Stimulated activated CD8-positive, alpha-beta memory T cell treated with anti-CD3 and anti-CD28 coated beads, Interleukin-12 subunit alpha, Interleukin-12 subunit beta, amount 100 ng/mL, for 24 hours (primary cell): ENCODE measurements around the gene PRKG2.

ENCODE experiments used
- DNase-seq: peaks from one replicate; pipeline ENCODE4 v3.0.0-alpha.2; 2020; ENCODE audit errors: extremely low read depth

The PRKG2 gene

DNA sequence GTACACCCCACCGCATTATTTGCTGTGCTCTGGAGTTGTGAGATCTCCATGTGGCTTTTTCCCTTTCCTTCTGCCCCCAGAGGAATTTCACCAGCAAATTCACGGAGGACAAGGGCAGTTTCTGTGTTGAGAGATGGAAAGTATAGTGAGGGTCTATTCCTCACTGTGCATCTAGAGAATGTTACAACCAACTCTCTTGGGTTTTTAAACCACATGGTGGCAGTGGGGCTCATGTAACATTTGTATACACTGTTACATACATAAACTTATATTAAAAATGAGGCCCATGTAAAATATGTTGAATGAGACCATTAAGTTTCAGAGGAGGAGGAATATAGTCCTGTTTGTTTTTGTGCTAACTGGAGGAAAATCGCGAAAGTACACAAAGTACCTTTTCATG lies 909 bp upstream of the PRKG2 start:
- no peak for DNase-seq

DNA sequence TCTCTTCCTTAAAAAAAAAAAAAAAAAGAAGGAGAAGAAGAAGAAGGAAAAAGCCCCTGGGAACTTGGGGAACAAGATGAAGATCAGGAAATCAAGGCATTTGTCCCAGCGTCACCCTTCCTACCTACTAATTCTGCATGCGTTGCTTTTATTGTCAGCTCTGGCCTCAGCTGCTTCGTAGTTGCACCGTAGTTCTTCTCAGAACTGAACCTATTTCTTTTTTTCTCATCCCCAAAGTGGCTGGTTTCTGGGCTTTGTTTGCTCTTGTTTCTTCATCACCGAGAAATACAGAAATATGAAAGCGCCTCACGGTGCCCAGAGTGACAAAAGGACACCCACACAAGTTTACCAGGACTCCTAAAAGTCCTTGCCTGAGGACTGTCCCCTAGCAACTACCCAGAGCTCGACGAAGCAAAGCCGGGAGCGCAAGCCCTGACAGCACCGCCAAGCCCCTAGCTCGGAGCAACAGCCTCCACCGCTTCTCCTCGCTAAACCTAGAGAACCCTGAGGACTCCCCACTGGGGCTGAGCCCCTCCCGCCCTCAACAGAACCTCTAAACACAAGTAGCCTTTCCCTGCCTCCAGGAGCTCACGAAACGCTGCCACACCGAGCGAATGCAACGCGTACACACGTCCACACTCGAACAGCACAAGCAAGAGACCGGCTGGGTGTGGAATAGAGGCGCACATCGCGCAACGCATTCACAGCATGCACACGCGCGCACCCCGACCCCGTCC lies 710 bp downstream of the PRKG2 start:
- no peak for DNase-seq

DNA sequence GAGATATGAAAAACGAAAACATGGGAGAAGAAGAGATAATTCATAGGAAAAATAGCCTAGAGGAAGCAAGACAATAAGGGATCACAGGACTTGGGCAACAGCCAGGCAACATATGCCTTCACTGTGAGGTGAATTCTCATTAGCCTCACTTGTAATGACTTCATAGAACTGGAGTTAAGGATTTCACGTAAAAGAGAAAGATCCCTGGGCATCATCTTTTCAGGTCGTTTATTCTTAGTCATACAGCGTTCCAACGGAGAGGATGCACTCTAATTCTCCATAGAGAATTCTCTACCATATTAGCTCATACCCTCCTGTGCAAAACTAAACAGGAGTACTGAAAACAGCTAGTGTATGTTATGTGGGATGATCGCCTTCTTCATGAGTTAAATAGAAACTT lies 1.4 kb downstream of the PRKG2 start:
- DNase-seq = no peak

DNA sequence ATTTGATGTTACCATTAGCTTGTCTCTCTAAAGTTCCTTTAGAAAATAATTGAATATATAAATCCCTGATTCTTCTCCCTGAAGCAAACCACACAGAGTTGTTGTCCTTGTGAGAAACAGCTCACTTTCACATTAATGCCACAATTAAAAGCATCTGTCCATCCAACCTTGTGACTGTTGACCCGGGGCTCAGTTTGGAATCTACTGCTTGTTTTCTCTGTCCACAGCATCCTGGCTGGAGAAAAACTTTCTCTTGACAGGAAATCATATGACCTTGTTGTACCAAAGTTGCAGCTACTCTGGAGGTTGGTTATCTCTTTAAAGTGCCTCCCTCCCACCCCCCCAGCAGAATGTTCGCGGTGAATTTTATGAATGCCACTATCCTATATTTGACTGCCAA lies 3.1 kb downstream of the PRKG2 start:
- no peak for DNase-seq

DNA sequence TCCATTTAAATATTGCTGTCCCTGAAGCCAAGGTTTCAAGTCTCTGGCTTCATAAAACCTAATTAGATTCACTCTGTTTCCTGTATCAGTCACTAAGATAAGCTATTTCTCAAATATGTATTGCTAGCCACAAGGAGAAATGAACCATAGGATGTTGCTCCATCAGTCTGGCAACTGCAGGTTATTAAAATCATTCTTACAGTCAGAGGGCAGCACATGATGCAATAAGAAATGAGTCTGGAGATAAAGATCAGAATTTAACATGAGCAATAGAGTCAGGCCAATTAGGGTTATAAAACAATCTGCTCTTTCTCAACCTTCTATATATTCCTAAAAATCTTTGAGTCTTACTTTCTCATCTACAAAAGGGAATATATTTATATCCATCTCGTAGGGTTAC lies 7.2 kb downstream of the PRKG2 start:
- DNase-seq = no peak

DNA sequence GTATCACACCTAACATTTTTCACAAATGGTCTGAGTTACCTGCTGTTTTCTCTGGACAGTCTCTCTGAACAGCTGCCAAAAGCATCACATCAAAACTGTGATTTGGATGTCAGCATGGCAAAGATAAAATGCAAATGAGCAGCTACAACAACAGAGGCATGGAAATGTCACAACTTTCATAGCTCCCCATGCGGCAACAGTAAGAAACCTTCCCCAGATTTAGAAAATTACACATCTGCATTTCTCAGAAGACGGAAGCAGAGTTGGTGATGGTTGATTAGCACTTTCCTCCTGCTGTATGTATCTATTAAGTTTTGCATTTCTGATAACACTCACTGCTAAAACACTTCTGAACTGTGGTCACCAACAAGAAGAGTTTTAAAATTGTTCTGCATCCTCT lies 9.7 kb downstream of the PRKG2 start:
- DNase-seq = no peak

DNA sequence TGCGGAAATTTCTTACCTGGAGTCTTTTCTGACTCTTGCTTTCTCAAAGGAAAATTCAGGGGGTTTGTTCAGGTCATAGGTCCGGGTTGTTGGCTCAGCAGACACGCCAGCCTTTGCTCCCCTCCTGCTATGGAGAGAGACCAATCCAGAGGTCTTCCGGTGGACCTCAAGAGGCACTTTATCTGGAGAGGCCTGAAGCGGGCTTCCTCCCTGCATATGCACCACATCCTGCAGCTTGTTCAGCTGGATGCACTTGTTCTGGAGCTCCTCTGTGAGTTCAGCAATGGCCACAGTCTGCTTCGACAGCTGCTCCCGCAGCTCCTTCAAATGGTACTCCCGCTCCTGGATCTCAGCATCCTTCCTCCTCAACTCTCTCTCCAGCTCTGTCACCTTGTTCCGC lies 10.5 kb downstream of the PRKG2 start:
- DNase-seq = no peak

DNA sequence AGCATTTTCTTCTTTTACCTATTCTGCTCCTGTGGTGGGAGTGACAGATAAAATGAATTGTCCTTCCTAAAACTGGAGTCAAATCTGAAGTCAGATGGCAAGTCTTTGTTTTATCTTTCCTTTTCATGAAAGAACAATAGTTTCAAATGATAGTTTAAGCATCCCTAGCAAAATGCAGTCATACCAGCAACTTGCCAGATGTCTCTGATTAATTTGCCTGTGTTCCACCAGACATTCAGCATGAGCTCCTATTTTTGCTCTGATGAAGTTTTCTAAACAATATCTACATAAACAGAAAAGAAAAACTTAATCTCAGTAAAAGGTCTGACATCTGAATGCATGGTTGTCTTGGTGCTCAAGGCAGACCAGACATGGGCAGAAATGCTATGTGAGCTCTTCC lies 15.2 kb downstream of the PRKG2 start:
- DNase-seq = no peak

DNA sequence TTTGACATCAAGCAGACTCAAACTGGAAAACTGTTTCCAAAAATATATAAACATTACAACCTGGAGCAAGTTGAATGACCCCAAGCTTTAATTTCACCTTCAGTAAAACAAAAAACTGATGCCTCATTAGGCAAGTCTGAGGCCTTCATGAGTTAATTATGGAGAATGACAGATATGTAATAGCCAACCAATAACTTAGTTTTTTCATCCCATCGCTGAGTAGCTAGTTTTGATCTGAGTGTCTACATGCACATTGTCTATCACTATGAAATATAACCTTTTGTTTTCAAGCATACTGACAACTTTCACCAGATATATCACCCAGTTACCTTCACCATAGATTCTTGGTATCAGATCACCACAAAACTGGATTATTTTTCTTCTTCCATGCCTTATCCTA lies 16.4 kb downstream of the PRKG2 start:
- no peak for DNase-seq

DNA sequence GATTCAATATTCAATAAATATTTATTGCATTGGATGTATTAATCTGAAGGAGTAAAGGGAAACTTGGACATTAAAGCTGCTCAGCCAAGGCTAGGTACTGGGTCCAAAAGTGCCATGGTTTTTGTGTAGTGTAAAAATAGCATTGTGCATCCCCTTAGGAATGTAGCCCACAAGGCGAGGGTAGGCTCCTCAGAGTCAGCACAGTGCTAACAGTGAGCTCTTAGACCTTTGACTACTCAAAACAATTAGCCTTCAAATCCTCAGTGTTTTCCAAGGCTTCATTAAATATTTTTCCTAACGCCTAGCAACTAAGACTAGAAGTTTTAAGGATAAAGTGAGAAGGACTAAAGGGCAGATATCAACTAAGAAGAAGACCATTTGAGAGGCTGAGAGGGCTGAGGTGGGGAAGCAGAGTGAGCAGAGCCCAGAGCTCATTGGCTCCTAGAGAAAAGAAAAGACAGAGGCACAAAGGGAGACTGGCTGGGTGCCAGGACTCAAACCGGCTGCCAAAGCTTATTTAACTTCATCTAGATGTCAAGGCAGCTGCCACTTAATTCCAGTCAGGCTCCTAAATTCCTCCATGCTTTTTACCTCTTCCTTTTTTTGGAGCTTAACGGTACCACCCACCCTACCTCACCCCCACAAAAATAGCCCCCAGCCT lies 17.0 kb downstream of the PRKG2 start:
- DNase-seq = no peak

DNA sequence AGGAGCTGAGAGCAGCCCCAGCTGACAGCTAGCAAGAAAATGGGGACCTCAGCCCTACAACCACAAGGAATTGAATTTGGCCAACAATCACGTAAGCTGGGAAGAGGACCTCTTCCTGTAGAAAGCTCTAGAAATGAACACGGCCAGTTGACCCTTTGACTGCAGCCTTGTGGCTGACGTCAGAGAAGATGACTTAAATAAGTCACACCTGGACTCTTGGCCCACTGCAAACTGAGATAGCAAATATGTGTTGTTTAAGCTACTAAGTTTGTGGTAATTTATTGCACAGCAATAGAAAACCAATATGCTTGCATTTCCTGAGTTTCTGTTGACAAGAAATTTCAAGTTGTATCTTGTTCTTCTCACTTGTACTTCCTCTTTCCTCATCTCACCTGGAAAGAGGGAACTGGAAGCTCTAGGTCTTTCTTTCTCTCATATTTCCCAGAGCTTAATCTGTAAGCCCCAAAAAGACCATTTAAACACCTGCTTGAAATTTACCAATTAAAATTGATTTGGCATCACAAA lies 18.8 kb downstream of the PRKG2 start:
- DNase-seq = no peak

DNA sequence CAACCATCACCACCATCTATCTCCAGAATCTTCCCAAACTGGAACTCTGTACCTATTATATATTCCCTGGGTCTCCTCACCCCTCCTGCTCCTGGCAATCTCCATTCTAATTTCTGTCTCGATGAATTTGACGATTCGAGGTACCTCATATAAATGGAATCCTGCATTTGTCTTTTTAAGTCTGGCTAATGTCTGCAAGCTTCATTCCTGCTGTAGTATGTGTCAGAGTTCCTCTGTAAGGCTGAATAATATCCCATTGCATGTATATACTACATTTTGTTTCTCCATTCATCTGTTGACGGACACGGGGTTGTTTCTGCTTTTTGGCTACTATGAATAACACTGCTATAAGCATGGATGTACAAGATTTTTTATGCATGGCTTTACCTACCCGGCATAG lies 19.5 kb downstream of the PRKG2 start:
- DNase-seq = no peak

DNA sequence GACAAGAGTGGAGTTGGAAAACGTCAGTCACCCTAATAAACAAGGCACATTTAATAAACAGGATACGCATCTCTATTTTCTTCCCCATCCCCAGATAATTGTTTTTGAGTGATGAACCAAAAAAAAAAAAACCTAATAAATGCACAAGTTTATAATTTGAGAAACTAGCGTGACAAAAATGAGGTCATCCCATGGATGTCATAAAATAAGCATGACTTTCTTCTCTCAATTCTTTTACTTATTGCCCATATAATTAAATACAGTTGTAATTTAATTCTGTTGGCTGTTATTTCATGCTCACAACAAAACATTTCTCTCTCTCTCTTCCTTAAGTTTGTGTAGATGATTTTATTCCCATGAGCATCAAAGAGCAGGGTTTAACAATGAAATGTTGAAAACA lies 20.7 kb downstream of the PRKG2 start:
- DNase-seq = no peak

DNA sequence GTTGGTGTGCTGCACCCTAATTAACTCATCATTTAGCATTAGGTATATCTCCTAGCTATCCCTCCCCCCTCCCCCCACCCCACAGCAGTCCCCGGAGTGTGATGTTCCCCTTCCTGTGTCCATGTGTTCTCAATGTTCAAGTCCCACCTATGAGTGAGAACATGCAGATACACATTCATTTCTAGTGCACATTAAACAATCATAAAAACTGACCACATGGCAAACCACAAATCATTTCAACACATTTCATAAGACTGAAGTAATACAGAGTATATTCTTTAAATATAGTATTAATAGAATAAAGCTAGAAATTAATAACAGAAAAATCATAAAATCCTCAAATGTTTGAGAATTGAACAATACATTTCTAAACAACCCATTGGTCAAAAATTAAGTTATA lies 34.1 kb downstream of the PRKG2 start:
- DNase-seq = no peak

DNA sequence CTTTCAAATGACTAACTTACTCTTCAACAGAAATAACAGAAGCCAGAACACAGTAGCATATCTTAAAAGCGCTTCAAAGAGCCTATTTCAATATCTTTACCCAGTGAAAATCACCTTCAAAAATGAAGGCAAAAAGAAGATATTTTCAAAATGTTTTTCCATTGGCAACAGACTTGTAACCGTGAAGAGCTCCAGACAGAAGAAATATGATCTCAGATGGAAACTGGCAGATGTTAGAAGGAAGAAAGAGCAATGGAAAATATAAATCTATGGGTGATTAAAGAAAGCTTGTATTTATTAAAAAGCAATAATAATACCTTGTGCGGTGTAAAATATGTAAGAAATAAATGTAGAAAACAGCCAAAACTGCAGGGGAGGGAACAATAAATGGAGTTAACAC lies 35.7 kb downstream of the PRKG2 start:
- no peak for DNase-seq

DNA sequence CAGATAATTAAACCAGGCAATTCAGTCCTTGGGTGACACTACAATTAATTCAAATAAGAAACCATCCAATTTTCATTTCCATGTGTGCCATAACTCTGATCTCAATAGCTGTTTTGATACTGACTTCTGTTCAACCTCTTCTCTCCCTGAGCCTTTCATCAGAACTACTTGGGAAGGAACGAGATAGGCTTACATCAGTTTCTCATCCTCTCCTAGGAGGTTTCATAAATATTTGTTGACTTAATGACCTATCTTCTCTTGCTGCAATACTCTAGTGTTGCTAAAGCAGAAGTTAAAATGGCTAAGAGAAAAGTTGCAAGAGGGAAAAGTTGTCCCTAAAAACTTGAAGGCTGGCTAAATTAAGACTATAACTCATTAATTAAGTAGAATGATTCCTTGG lies 41.8 kb downstream of the PRKG2 start:
- DNase-seq = no peak

DNA sequence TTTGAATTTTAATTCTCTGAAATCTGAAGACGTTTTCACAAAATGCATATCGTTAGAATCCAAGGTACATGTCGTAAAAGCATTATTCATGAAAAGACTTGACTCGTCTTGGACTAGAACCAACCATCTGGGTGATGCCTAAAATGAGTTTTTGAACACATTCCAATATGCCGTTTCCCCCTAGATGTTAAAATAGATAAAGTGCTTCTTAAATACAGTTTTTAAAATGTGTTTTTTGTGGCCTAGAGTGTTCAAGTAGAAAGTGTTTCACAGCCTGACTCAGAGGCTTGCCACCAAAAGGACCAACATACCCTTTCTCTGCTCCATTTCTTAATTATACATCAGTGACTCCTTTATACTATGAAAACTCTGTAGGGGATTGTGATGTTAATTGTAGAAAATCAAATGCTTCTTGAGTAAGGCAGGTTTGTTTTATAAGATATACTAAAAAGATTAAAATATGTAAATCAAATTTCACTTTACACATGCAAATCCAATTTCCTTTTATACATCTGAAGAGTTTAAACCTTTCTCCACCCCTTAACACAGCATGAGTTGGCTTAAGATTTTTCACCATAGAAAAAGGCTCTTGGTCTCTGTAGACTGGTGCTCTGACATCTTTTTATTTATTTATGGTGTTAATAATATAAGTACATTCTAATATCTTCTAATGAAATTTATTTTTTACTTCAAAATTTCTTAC lies 48.4 kb downstream of the PRKG2 start:
- DNase-seq = no peak

DNA sequence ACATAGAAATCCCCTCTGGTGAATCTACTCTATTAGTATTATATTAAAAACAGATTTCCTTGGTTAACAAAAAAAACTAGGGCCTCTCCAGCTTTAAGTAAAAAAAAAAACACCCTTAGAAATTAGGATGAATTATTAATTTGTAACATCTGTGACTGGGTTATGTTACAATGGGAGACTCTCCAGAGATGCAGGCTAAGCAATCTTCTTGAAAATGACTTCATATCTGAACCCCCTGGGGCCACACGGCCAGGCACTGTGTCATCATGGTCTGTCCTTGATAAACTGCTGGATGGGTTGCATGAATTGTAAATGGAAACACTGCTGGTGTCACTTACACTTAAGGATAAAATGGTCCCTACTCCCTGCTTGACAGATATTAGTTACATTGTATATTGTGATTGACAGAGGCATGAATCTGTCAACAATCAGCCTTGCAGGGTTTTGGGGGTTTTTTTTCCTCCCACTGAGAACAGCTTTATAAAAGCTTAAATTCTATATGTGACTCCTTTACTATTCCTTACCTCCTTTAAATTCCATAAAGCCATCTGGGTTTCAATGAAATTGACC lies 49.1 kb downstream of the PRKG2 start:
- no peak for DNase-seq

DNA sequence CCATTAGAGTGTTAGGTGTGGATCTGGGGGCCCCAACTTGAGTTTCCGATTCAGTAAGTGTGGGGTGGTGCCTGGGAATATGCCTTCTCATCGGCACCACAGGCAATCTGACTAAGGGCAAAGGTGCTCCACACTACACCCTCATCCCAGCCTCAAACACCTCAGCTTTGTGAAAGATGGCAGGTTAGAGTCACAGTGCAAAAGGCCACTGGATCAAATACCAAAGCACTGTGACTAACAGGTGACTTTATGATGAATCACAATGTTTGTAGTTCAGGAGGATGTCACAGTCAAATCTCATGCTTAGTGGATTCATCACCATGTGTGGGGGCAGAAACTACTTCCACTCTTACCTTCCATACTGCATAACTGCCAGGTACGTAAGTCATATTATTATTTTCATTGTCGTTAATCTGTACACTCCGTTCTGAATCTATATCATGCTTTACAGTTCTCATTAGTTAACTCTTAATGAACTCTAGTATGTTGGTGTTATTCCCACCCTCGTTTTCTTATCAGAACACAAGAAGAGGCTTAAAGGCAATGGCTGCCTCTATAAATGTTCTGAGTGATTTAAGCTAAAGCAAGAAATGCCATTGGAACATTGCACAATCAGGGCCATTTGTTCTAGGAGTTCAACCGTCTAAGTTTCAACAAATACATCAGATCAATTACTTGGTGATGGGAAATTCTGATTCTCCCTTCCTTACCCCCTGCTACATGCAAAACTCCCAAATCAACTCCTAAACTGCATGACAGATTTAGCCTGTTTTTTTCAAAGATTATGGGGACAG lies 50.2 kb downstream of the PRKG2 start:
- no peak for DNase-seq

DNA sequence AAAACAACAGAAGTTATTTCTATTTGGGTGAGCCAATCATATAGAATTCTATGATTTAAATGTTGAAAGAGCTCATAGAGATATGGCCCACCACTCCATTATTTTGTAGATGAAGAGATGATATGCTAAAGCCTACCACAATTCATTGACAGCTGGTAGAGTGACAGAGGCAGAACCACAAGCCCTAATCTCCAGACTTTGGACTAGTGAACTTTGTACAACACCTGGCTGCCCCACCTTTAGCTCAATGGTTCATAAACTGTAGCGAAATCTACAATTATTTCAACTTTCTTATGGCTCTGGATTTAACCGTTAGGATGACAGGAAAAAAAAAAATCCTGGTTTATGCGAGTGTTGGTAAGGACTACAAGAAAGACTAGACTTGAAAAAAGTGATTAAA lies 50.9 kb downstream of the PRKG2 start:
- no peak for DNase-seq

DNA sequence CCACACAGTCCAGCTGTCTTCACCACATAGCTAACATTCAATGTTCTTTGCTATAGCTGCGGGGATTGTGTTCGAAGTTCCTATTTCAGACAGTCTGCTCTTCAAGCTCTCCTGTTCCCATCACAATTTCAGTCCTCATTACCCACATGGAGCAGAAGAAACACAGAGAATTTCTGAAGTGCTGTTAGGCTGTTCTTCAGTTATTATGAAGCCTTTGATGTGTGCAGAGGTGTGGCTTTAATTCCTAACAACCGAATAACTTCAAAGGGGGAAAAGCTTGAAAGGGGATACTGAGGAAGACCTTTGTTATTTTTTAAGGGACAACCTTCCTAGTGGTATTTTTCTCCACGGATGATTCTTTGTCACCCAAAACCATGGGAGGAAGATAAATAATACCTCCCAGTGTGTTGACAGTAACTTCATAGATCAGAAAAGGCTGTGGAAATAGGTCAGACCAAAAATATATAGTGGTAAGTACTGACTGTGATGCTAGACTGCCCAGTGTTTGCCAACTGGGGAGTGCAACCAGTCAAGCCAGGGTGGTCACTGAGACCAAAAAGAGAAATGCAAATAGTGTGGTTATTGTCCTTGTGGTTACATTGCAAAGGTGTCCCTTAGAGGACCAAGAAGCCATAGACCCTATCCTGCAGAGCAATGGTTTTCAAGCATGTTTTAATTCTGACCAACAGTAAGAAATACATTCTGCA lies 52.1 kb downstream of the PRKG2 start:
- no peak for DNase-seq
